Testis (tissue), 2 donors: ENCODE results near the gene POU6F1.

Source experiments
- CTCF ChIP-seq, 3 experiments: fragments of 450-650 bp in 2 of 3; fragments of 200-600 bp in 1 of 3; sonication (generic) in 1 of 3; IDR thresholded peaks; one replicate each; pipeline ENCODE4 v1.5.1; 2016 to 2019; ENCODE audit warnings: antibody characterized with exemption in 3 of 3, mild to moderate bottlenecking in 2 of 3, moderate library complexity in 1 of 3
- POLR2A ChIP-seq: fragments of 450-650 bp; IDR thresholded peaks from one replicate; pipeline ENCODE4 v1.6.1; 2017; ENCODE audit warnings: antibody characterized with exemption, mild to moderate bottlenecking, moderate library complexity

GRCh38 chr12:51216642-51217041, 1.2 kb downstream of the POU6F1 start:
- TF ChIP-seq CTCF (IDR thresholded peaks at IDR 0.05) (no peak), POLR2A (no peak)
